ENCODE data around the gene MANEAL.

MANEAL gene

DNA sequence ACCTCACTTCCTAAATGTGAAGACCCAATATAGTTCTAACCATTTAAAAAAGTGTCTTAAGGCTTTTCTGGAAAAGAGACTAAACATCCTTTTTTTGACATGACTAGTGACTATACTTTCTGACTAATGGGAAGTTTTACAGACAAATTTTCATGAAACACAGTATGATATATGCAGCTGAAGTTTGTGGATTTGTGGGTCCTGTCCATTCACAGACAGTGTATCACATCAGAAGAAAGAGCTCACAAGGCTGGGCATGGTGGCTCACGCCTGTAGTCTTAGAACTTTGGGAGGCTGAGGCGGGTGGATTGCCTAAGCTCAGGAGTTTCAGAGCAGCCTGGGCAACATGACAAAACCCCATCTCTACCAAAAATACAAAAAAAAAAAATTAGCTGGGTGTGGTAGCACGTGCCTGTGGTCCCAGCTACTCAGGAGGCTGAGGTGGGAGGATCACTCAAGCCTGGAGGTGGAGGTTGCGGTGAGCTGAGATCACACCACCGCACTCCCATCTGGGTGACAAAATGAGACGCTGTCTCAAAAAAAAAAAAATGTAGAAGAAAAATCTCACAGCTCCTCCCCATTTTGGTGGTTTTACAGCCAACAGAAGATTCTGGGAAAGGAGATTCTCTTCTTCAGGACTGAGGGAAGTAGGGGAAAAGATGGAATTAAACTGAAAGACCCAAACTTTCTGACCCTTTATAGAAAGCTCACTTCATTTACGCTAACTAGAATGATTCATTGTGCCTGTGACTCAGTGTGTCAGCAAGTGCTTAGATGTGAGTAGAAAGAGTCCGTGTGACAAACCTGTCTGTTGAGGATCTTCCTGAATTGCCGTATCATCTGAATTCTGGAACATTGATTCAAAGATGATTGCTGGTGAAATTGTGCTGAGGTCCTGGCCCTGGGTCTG is 29.5 kb downstream of the MANEAL start:
- Histone ChIP-seq H3F3A (ENCODE audit: insufficient read depth, low read length) (no peaks in the 10 kb centered on the region), H3K4me2 (ENCODE audit: low read length) (no peak overlapping the region), H3K27ac (ENCODE audit: low read depth, low read length, poor library complexity, severe bottlenecking) (no peak overlapping the region), H3K79me2 (ENCODE audit: insufficient read depth, low read length) (no peaks in the 10 kb centered on the region), H3K27me3 (ENCODE audit: insufficient read depth, low read length) (no peaks in the 10 kb centered on the region), H3K9me3 (ENCODE audit: low read length) (no peaks in the 10 kb centered on the region), H3K36me3 (ENCODE audit: insufficient read depth, low read length) (peaks cover 53% of the 10 kb centered on the region), H3K4me3 (ENCODE audit: low read depth, low read length, poor library complexity, severe bottlenecking) (no peak overlapping the region), H4K20me1 (ENCODE audit: insufficient read depth, low read length) (no peaks in the 10 kb centered on the region), H3K9ac (ENCODE audit: low read length) (no peak overlapping the region), H2AFZ (ENCODE audit: low read length) (no peak overlapping the region), H3K4me1 (ENCODE audit: insufficient read depth, low read length, severe bottlenecking) (no peaks in the 10 kb centered on the region), H3K9me2 (ENCODE audit: low read depth, low read length) (no peaks in the 10 kb centered on the region)
- TF ChIP-seq EZH2 (IDR thresholded peaks at IDR 0.05; ENCODE audit: borderline replicate concordance, low read length) (no peak), CTCF (IDR thresholded peaks at IDR 0.05; ENCODE audit: low read length) (no peak)

- Histone ChIP-seq H3K9me2 (ENCODE audit: low read depth, low read length) (no peaks in the 10 kb centered on the region), H2AFZ (ENCODE audit: low read length) (no peak overlapping the region), H3K9ac (ENCODE audit: low read length) (no peak overlapping the region), H3K79me2 (ENCODE audit: insufficient read depth, low read length) (no peaks in the 10 kb centered on the region), H3F3A (ENCODE audit: insufficient read depth, low read length) (no peaks in the 10 kb centered on the region), H3K4me3 (ENCODE audit: low read depth, low read length, poor library complexity, severe bottlenecking) (no peak overlapping the region), H3K4me2 (ENCODE audit: low read length) (no peak overlapping the region), H3K9me3 (ENCODE audit: low read length) (no peaks in the 10 kb centered on the region), H3K36me3 (ENCODE audit: insufficient read depth, low read length) (peaks cover 57% of the 10 kb centered on the region), H3K27ac (ENCODE audit: low read depth, low read length, poor library complexity, severe bottlenecking) (no peak overlapping the region), H4K20me1 (ENCODE audit: insufficient read depth, low read length) (no peaks in the 10 kb centered on the region), H3K27me3 (ENCODE audit: insufficient read depth, low read length) (no peaks in the 10 kb centered on the region), H3K4me1 (ENCODE audit: insufficient read depth, low read length, severe bottlenecking) (no peaks in the 10 kb centered on the region)
- TF ChIP-seq CTCF (IDR thresholded peaks at IDR 0.05; ENCODE audit: low read length) (no peak), EZH2 (IDR thresholded peaks at IDR 0.05; ENCODE audit: borderline replicate concordance, low read length) (no peak)
These were observed 30.4 kb downstream of the MANEAL start for GRCh38 chr1:37824001-37824400.

DNA sequence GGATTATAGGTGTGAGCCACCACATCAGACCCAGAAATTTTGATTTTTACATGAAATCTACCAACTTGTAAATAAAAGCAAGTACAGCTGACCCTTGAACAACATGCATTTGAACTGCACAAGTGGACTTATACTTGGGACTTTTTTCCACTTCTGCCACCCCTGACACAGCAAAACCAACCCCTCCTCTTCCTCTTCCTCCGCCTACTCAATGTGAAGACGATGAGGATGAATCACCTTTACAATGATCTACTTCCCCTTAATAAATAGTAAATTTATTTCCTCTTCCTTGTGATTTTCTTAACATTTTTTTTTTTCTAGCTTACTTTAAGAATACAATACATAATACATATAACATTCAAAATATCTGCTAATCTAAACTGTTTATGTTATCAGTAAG is 31.9 kb downstream of the MANEAL start:
- Histone ChIP-seq H3F3A (ENCODE audit: insufficient read depth, low read length) (no peaks in the 10 kb centered on the region), H3K4me3 (ENCODE audit: low read depth, low read length, poor library complexity, severe bottlenecking) (no peak overlapping the region), H3K27me3 (ENCODE audit: insufficient read depth, low read length) (no peaks in the 10 kb centered on the region), H3K27ac (ENCODE audit: low read depth, low read length, poor library complexity, severe bottlenecking) (no peak overlapping the region), H4K20me1 (ENCODE audit: insufficient read depth, low read length) (no peaks in the 10 kb centered on the region), H3K4me1 (ENCODE audit: insufficient read depth, low read length, severe bottlenecking) (no peaks in the 10 kb centered on the region), H3K4me2 (ENCODE audit: low read length) (no peak overlapping the region), H3K36me3 (ENCODE audit: insufficient read depth, low read length) (peaks cover 55% of the 10 kb centered on the region), H3K79me2 (ENCODE audit: insufficient read depth, low read length) (no peaks in the 10 kb centered on the region), H3K9me3 (ENCODE audit: low read length) (no peaks in the 10 kb centered on the region), H3K9ac (ENCODE audit: low read length) (no peak overlapping the region), H3K9me2 (ENCODE audit: low read depth, low read length) (no peaks in the 10 kb centered on the region), H2AFZ (ENCODE audit: low read length) (no peak overlapping the region)
- TF ChIP-seq EZH2 (IDR thresholded peaks at IDR 0.05; ENCODE audit: borderline replicate concordance, low read length) (no peak), CTCF (IDR thresholded peaks at IDR 0.05; ENCODE audit: low read length) (no peak)
